K562 (cell line): Measurements from ENCODE around the gene A1BG. TPM values are rescaled to one million over a fixed set of nuclear protein-coding genes. Genes with fewer than 3 reads are reported as not detected.
A peak's percentile ranks its signal among the peaks of the same experiment; 100 is the strongest.

ENCODE experiments used
- HNRNPLL ChIP-seq: fragments of 200-400 bp; formaldehyde crosslinking; IDR thresholded peaks from 2 replicates; pipeline ENCODE4 v1.6.1; 2017; ENCODE audit warnings: low read length, low read depth, mild to moderate bottlenecking; ENCODE audit not compliant: poor library complexity, severe bottlenecking
- NKRF ChIP-seq: fragments of 450-650 bp; IDR thresholded peaks from 2 replicates; pipeline ENCODE4 v1.6.1; 2016; ENCODE audit warnings: borderline replicate concordance
- NR1H2 ChIP-seq: sonication (generic); formaldehyde crosslinking; IDR thresholded peaks from 2 replicates; pipeline ENCODE4 v1.4.0; 2020; ENCODE audit warnings: mild to moderate bottlenecking, missing genetic modification reagents
- SMC3 ChIP-seq: conservative IDR thresholded peaks from 2 replicates; pipeline ENCODE4 v1.6.1; 2011; ENCODE audit warnings: low read depth, low read length, improper control_type of control experiment; ENCODE audit not compliant: insufficient read depth
- TAF15 ChIP-seq: fragments of 200-400 bp; formaldehyde crosslinking; IDR thresholded peaks from 2 replicates; pipeline ENCODE4 v1.6.1; 2017; ENCODE audit warnings: mild to moderate bottlenecking, low read depth, low read length, moderate library complexity
- ZNF165 ChIP-seq: fragments of 250-450 bp; sonication (Bioruptor Pico); IDR thresholded peaks from 2 replicates; pipeline ENCODE4 v1.4.0; 2020; ENCODE audit warnings: borderline replicate concordance
- ZNF655 ChIP-seq: fragments of 250-450 bp; sonication (Bioruptor Pico); IDR thresholded peaks from 2 replicates; pipeline ENCODE4 v1.5.0; 2021
- polyA plus RNA-seq, 8 experiments: library from polyadenylated mRNA; depleted of rRNA in 4 of 8; stranded (reverse) in 5 of 8; unstranded in 3 of 8; fragments of >200 nt; fragmentation: Nextera tagmentation in 2 of 8; fragmentation: Illumina TruSeq in 1 of 8; extraction: Ambion mirVana in 2 of 8; extraction: Trizol in 1 of 8; gene quantifications; 2 replicates each; pipeline versions ENCODE4 v1.2.1 to v1.2.3, GENCODE V29; 2011 to 2014; ENCODE audit warnings: inconsistent platforms in 1 of 8, missing spikeins in 1 of 8
- total RNA-seq, 7 experiments: library from RNA; depleted of rRNA in 6 of 7; stranded (reverse); fragments of >200 nt in 6 of 7; fragmentation: Illumina TruSeq in 2 of 7; extraction: Trizol in 2 of 7; gene quantifications; 2 replicates each; pipeline versions ENCODE4 v1.2.1 to v1.2.3, GENCODE V29; 2011 to 2021; ENCODE audit warnings: low replicate concordance in 1 of 7
- TF ChIP-seq, protein P1 (sequence below): fragments of 250-450 bp; sonication (Bioruptor Pico); IDR thresholded peaks from 2 replicates; pipeline ENCODE4 v1.5.0; 2020; ENCODE audit warnings: mild to moderate bottlenecking, borderline replicate concordance
- TF ChIP-seq, protein P2 (sequence below): fragments of 200-800 bp; sonication (Bioruptor generic); IDR thresholded peaks from 2 replicates; pipeline ENCODE4 v1.6.1; 2017; ENCODE audit warnings: missing genetic modification characterization, missing compliant biosample characterization

Gene A1BG
- total and polyA plus RNA-seq, 9 of the 15 experiments (the other 6 are each of a cell fraction or from before 2014, with no cell fraction given), result 0.10 to 19.8 (median 2.6) TPM

DNA sequence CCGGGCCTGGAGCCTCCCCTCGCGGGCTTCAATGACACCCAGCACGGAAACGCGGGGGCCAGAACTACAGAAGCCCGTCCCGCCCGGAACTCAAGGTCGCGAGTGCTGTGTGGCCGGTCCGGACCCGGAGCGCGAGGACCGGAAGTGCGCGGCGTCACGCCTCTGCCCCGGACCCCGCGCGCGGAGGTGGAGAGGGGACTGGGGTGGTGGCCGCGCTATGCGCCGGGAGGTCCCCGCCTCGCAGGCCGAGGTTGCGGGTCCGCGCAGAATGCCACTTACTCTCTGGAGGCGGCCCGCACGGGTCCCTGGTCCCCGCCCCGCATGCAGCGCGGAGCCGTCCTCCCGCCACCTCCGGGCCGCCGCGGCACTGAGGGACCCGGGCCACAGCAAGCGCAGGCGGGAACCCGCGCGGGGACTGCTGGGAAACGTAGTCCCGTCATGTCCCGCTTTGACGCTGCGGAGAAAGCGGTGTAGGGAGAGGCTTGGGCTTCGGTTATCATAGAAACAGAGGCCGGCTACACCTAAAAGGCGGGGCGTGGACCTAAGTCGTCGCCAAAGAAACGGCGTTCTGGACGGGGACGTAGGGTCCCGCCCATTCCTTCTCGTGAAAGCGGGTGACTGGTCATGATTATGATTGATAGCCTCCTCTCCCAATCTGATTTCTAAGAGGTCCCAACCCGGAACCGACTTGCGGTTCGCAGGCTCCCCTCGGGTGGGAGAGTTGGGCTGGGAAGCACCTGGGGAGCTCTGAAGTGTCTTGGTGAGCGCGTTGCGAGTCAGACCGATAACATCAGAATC, 27.6 kb upstream of the A1BG start, which contains the start of gene ZNF837 (continued):
- TF ChIP-seq, protein P1, sequence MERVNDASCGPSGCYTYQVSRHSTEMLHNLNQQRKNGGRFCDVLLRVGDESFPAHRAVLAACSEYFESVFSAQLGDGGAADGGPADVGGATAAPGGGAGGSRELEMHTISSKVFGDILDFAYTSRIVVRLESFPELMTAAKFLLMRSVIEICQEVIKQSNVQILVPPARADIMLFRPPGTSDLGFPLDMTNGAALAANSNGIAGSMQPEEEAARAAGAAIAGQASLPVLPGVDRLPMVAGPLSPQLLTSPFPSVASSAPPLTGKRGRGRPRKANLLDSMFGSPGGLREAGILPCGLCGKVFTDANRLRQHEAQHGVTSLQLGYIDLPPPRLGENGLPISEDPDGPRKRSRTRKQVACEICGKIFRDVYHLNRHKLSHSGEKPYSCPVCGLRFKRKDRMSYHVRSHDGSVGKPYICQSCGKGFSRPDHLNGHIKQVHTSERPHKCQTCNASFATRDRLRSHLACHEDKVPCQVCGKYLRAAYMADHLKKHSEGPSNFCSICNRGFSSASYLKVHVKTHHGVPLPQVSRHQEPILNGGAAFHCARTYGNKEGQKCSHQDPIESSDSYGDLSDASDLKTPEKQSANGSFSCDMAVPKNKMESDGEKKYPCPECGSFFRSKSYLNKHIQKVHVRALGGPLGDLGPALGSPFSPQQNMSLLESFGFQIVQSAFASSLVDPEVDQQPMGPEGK, result no peak
- TF ChIP-seq SMC3 (peak; percentile 37; the same call in 1 of the 2 replicates), NKRF (peak; percentile 57; the same call in 1 of the 2 replicates), ZNF165 (CRISPR knock-in tag) (peak; percentile 51; the same call in 1 of the 2 replicates), TAF15 (0 out of 2 replicates have a peak, but pooled peaks have one; percentile 16), NR1H2 (CRISPR knock-in tag) (peak; percentile 97; the same call in 1 of the 2 replicates), HNRNPLL (peak; percentile 99), ZNF655 (CRISPR knock-in tag) (no peak)
- TF ChIP-seq, protein P2, sequence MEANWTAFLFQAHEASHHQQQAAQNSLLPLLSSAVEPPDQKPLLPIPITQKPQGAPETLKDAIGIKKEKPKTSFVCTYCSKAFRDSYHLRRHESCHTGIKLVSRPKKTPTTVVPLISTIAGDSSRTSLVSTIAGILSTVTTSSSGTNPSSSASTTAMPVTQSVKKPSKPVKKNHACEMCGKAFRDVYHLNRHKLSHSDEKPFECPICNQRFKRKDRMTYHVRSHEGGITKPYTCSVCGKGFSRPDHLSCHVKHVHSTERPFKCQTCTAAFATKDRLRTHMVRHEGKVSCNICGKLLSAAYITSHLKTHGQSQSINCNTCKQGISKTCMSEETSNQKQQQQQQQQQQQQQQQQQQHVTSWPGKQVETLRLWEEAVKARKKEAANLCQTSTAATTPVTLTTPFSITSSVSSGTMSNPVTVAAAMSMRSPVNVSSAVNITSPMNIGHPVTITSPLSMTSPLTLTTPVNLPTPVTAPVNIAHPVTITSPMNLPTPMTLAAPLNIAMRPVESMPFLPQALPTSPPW (CRISPR knock-in tag), result peak; percentile 72; the same call in 1 of the 2 replicates
